Neural cell (in vitro differentiated cells): ENCODE data around the gene TRIM9. TPM values are rescaled to one million over a fixed set of nuclear protein-coding genes. Genes with fewer than 3 reads are reported as not detected.

ENCODE experiments used
- H2AFZ ChIP-seq: fragments of 200-600, 300-800 bp; sonication (generic), shearing (Covaris generic); 2 replicates; pipeline ENCODE4 v1.6.0; 2014; ENCODE audit warnings: low read depth, mild to moderate bottlenecking, antibody characterized with exemption, low read length, moderate library complexity
- H3F3A ChIP-seq: fragments of 200-600 bp; shearing (Covaris generic); 2 replicates; pipeline ENCODE4 v1.6.1; 2016; ENCODE audit warnings: mild to moderate bottlenecking, moderate library complexity, mixed read lengths, antibody characterized with exemption, low read length; ENCODE audit not compliant: insufficient read depth, poor library complexity, severe bottlenecking
- H3K27ac ChIP-seq: fragments of 200-600, 300-800 bp; sonication (generic), shearing (Covaris generic); 2 replicates; pipeline ENCODE4 v1.5.1; 2014; ENCODE audit warnings: mild to moderate bottlenecking, low read length, moderate library complexity
- H3K27me3 ChIP-seq: fragments of 300-800, 200-600 bp; sonication (generic), shearing (Covaris generic); 2 replicates; pipeline ENCODE4 v1.6.0; 2014; ENCODE audit warnings: mild to moderate bottlenecking, low read depth, low read length, moderate library complexity; ENCODE audit not compliant: insufficient read depth
- H3K36me3 ChIP-seq: fragments of 300-800, 200-600 bp; sonication (generic), shearing (Covaris generic); 2 replicates; pipeline ENCODE4 v1.5.1; 2014; ENCODE audit warnings: mild to moderate bottlenecking, antibody characterized with exemption, low read length, moderate library complexity; ENCODE audit not compliant: insufficient read depth
- H3K4me2 ChIP-seq: fragments of 300-800, 200-600 bp; sonication (generic), shearing (Covaris generic); 2 replicates; pipeline ENCODE4 v1.6.0; 2014; ENCODE audit warnings: mild to moderate bottlenecking, low read length
- H3K4me3 ChIP-seq: fragments of 300-800, 200-600 bp; sonication (generic), shearing (Covaris generic); 2 replicates; pipeline ENCODE4 v1.5.1; 2014; ENCODE audit warnings: mild to moderate bottlenecking, low read length, moderate library complexity
- H3K79me2 ChIP-seq: fragments of 200-600 bp; shearing (Covaris generic); replicated peaks from 2 replicates; pipeline ENCODE4 v1.6.0; 2014; ENCODE audit warnings: mild to moderate bottlenecking, low read length, moderate library complexity; ENCODE audit not compliant: insufficient read depth
- H3K9ac ChIP-seq: fragments of 300-800, 200-600 bp; sonication (generic), shearing (Covaris generic); 2 replicates; pipeline ENCODE4 v1.6.1; 2016; ENCODE audit warnings: mild to moderate bottlenecking, low read length, mixed read lengths
- H3K9me2 ChIP-seq: fragments of 200-600 bp; shearing (Covaris generic); 2 replicates; pipeline ENCODE4 v1.6.1; 2016; ENCODE audit warnings: mild to moderate bottlenecking, low read length, mixed read lengths; ENCODE audit not compliant: insufficient read depth
- H3K9me3 ChIP-seq: fragments of 200-600, 300-800 bp; sonication (generic), shearing (Covaris generic); 2 replicates; pipeline ENCODE4 v1.6.1; 2016; ENCODE audit warnings: mild to moderate bottlenecking, mixed run types, low read length, moderate library complexity, mixed read lengths
- H4K20me1 ChIP-seq: fragments of 200-600 bp; shearing (Covaris generic); 2 replicates; pipeline ENCODE4 v1.6.1; 2016; ENCODE audit warnings: mild to moderate bottlenecking, mixed run types; ENCODE audit not compliant: insufficient read depth
- EP300 ChIP-seq: fragments of 450-650 bp; conservative IDR thresholded peaks from 2 replicates; pipeline ENCODE4 v1.6.1; 2014; ENCODE audit warnings: antibody characterized with exemption, mild to moderate bottlenecking, moderate library complexity; ENCODE audit not compliant: poor library complexity, severe bottlenecking
- EZH2 ChIP-seq: fragments of 200-600, 300-800 bp; shearing (Covaris generic), sonication (generic); IDR thresholded peaks from 2 replicates; pipeline ENCODE4 v1.6.1; 2014; ENCODE audit warnings: antibody characterized with exemption, low read length, borderline replicate concordance, mild to moderate bottlenecking; ENCODE audit not compliant: insufficient read depth, poor library complexity, severe bottlenecking
- MXI1 ChIP-seq: fragments of 450-650 bp; conservative IDR thresholded peaks from 2 replicates; pipeline ENCODE4 v1.6.1; 2014; ENCODE audit warnings: antibody characterized with exemption, mild to moderate bottlenecking; ENCODE audit not compliant: poor library complexity, severe bottlenecking
- POLR2AphosphoS5 ChIP-seq: IDR thresholded peaks from 2 replicates; pipeline ENCODE4 v1.6.1; 2012
- RAD21 ChIP-seq: fragments of 450-650 bp; conservative IDR thresholded peaks from 2 replicates; pipeline ENCODE4 v1.6.1; 2014; ENCODE audit warnings: antibody characterized with exemption, mild to moderate bottlenecking, moderate library complexity
- SMC3 ChIP-seq: fragments of 450-650 bp; conservative IDR thresholded peaks from 2 replicates; pipeline ENCODE4 v1.6.1; 2014; ENCODE audit warnings: antibody characterized with exemption, mild to moderate bottlenecking, moderate library complexity; ENCODE audit not compliant: poor library complexity
- TAF1 ChIP-seq: IDR thresholded peaks from 2 replicates; pipeline ENCODE4 v1.6.1; 2012; ENCODE audit warnings: low read depth
- polyA plus RNA-seq: library from polyadenylated mRNA; depleted of rRNA; stranded (reverse); fragments of >200 nt; gene quantifications from 2 replicates; pipeline ENCODE4 v1.2.3, GENCODE V29; 2014
- TF ChIP-seq, protein P1 (sequence below): fragments of 450-650 bp; IDR thresholded peaks from 2 replicates; pipeline ENCODE4 v1.5.1; 2014; ENCODE audit warnings: antibody characterized with exemption, mild to moderate bottlenecking, moderate library complexity; ENCODE audit not compliant: poor library complexity, severe bottlenecking
- TF ChIP-seq, protein P2 (sequence below): IDR thresholded peaks from 2 replicates; pipeline ENCODE4 v1.6.1; 2012; ENCODE audit warnings: borderline replicate concordance

The TRIM9 gene
- polyA plus RNA-seq, 1 donor from 2014 or later, result 15.9 TPM

DNA sequence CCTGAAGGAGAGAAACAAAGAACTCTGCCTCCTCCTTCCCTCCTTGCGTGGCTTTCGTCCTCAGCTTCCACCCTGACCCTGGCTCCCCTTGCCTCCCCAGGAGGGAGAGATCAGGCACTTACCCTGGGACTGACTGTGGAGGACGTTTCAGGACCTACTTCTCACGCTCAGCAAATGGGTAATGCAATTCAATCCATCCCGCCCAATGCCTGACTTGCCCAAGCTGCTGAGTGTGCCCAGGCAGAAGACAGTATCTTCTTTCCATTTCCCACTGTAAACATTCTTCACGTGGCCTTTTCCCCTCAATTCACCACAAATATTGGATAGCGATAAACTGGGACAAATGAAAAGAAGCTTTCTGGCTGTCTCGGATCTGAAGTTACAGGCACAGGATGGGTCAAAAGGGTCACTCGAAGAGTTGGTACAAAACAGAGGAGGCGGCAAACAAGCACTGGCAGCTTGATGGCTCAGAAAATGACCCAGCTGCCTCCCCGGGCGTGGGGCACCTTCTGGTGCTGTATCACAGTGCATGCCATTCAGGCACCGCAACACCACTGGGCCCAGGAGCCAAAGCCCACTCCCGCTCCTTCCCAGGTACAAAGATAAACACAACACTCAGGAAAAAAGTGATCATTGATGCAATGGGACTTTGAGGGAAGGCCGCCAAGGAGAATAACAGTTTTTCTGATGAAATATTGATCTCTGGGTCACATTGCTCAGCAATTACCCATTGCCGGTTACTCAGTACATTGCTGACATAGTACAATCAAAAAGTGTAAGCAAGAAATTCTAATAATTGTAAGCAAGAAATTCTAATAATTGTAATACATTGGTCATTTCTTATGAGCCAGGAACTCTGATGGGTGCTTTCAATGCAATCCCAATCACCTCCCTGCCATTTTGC lies 65.8 kb downstream of the TRIM9 start:
- Histone ChIP-seq H3K36me3 (no peaks in the 10 kb centered on the region), H3K9me2 (no peaks in the 10 kb centered on the region), H3K27me3 (no peaks in the 10 kb centered on the region), H3K4me3 (no peak overlapping the region), H3F3A (peaks cover 4% of the 10 kb centered on the region), H4K20me1 (no peaks in the 10 kb centered on the region), H3K4me2 (no peak overlapping the region), H3K79me2 (no peaks in the 10 kb centered on the region), H3K27ac (no peak overlapping the region), H3K9me3 (no peaks in the 10 kb centered on the region), H2AFZ (no peak overlapping the region), H3K9ac (no peak overlapping the region)
- TF ChIP-seq POLR2AphosphoS5 (no peak), EP300 (no peak), SMC3 (no peak), MXI1 (no peak), RAD21 (no peak), EZH2 (no peak), TAF1 (no peak)
- TF ChIP-seq, protein P1, sequence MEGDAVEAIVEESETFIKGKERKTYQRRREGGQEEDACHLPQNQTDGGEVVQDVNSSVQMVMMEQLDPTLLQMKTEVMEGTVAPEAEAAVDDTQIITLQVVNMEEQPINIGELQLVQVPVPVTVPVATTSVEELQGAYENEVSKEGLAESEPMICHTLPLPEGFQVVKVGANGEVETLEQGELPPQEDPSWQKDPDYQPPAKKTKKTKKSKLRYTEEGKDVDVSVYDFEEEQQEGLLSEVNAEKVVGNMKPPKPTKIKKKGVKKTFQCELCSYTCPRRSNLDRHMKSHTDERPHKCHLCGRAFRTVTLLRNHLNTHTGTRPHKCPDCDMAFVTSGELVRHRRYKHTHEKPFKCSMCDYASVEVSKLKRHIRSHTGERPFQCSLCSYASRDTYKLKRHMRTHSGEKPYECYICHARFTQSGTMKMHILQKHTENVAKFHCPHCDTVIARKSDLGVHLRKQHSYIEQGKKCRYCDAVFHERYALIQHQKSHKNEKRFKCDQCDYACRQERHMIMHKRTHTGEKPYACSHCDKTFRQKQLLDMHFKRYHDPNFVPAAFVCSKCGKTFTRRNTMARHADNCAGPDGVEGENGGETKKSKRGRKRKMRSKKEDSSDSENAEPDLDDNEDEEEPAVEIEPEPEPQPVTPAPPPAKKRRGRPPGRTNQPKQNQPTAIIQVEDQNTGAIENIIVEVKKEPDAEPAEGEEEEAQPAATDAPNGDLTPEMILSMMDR, result no peak
- TF ChIP-seq, protein P2, sequence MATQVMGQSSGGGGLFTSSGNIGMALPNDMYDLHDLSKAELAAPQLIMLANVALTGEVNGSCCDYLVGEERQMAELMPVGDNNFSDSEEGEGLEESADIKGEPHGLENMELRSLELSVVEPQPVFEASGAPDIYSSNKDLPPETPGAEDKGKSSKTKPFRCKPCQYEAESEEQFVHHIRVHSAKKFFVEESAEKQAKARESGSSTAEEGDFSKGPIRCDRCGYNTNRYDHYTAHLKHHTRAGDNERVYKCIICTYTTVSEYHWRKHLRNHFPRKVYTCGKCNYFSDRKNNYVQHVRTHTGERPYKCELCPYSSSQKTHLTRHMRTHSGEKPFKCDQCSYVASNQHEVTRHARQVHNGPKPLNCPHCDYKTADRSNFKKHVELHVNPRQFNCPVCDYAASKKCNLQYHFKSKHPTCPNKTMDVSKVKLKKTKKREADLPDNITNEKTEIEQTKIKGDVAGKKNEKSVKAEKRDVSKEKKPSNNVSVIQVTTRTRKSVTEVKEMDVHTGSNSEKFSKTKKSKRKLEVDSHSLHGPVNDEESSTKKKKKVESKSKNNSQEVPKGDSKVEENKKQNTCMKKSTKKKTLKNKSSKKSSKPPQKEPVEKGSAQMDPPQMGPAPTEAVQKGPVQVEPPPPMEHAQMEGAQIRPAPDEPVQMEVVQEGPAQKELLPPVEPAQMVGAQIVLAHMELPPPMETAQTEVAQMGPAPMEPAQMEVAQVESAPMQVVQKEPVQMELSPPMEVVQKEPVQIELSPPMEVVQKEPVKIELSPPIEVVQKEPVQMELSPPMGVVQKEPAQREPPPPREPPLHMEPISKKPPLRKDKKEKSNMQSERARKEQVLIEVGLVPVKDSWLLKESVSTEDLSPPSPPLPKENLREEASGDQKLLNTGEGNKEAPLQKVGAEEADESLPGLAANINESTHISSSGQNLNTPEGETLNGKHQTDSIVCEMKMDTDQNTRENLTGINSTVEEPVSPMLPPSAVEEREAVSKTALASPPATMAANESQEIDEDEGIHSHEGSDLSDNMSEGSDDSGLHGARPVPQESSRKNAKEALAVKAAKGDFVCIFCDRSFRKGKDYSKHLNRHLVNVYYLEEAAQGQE, result no peak

DNA sequence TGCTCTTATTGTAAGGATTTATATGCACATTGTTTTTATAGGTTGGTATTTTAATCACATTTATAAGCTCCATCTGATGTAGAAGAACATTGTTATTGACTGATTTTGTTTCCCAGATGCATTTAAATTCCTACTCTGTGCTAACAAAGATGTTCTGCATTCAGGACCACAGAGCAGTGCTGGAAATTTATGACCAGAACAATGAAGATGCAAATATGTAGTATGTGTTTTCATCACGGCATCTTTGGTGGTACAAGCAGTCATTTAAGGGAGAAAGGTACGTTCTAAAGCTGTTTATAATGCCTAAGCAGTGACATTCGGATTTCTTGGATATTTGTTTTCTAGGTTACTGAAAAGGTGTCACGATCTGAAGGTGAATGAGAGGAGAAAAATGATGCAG lies 66.5 kb downstream of the TRIM9 start:
- Histone ChIP-seq H3K9me3 (no peaks in the 10 kb centered on the region), H3K9ac (no peak overlapping the region), H2AFZ (no peak overlapping the region), H3K27ac (no peak overlapping the region), H3K36me3 (no peaks in the 10 kb centered on the region), H4K20me1 (no peaks in the 10 kb centered on the region), H3K27me3 (no peaks in the 10 kb centered on the region), H3K9me2 (no peaks in the 10 kb centered on the region), H3K4me3 (no peak overlapping the region), H3F3A (peaks cover 4% of the 10 kb centered on the region), H3K4me2 (no peak overlapping the region), H3K79me2 (no peaks in the 10 kb centered on the region)
- TF ChIP-seq MXI1 (no peak), EZH2 (no peak), TAF1 (no peak), EP300 (no peak), RAD21 (no peak), POLR2AphosphoS5 (no peak), SMC3 (no peak)
- TF ChIP-seq, protein P1, result no peak
- TF ChIP-seq, protein P2, result no peak
